Pericardium fibroblast (primary cell): ENCODE results near the gene CACNG4. TPM values are rescaled to one million over a fixed set of nuclear protein-coding genes. Genes with fewer than 3 reads are reported as not detected.

Experiments
- total RNA-seq: library from RNA; depleted of rRNA; stranded (reverse); fragments of >200 nt; gene quantifications from 2 replicates; pipeline ENCODE4 v1.2.3, GENCODE V29; 2015

CACNG4 gene
- under 0.01 and 1.2 TPM in 2 replicates for total RNA-seq

DNA sequence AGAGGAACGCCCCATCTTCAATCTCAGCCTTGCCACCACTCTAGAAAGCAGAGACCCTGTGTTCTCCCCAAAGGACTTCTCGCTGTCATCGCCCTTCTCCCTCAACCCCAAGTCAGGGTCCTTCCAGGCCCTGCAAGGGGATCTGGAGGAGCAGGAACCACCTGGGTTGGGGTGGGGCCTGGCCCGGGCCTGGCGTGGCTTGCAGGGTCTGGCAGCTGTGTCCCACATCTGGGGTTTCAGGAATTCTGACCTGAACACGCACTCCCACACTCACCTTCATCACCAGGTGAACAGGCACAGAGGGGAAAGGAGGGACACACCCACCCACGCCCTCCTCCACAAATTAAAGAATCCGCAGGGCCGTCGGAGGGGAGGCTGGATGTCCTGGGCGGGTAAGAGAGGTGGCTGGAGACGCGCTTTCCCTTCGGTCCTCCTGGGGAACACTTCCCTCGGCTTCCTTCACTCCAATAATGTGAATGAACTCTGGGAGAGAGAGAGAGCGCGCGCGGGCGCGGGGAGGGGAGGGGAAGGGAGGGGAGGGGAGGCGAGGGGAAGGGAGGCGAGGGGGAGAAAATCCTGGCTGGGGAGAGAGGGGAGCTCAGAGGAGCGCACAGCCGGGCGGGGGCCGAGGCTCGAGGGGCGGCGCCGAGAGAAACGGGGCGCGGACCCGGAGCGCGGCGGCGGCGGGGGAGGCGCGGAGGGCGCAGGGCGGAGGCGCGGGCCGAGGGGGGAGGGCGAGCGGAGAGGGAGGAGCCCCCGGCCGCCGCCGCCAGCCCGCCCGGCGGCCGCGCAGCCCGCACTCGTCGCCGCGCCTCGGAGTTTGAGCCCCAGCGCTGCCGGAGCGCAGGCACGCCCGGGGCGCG lies at the start of gene CACNG4:
Gene CACNG4, plus strand, starts transcription at position 799 of the 863 bp plus-strand sequence. CDS start 205 bp downstream, outside the sequence.

DNA sequence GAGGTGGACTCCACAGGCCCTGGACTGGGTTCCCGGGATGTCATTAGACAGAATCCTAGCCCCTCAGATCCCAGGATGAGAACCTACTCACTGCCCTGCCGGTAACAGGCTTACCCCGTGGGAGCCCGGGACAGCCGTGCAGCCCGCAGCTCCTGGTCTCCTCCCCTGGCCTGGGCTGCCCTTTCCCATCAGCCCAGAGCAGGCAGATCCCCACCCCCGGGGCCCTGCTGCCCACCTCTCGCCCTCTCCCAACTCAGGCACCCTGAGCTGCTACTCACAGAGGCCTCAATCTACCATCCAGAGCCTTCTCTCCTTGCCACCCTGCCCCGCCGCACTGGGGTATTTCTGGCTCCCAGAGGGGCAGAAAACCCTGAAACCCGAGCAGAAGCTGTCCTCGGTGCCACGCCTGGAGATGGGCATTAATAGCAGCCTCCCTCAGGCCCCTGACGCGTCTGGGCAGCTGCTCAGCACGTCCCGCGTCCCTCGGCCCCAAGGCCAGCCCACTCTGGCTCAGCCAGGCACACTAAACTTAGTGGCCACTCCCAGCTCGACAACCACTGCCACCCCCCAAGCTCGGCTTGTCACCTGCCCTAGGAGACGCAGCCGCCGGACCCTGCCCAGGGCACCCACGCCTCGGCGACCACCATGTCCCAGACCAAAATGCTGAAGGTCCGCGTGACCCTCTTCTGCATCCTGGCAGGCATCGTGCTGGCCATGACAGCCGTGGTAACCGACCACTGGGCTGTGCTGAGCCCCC lies 79.7 kb downstream of the CACNG4 start, which contains the start of gene CACNG1:
Gene CACNG1, plus strand, starts transcription at position 539 of the 757 bp plus-strand sequence. Its CDS starts 107 bp downstream, at position 646.

Other genes starting within 250 kb of the CACNG4 start
- gene CACNG5, start 129.6 kb upstream of the CACNG4 start, total RNA-seq = not detected in 2 replicates
- gene CACNG1, start 79.8 kb downstream of the CACNG4 start, total RNA-seq = 0.51 TPM in 1 of 2 replicates, not detected in the other